Measurements from ENCODE around the gene YKT6. TPM values are rescaled to one million over a fixed set of nuclear protein-coding genes. Genes with fewer than 3 reads are reported as not detected.
A peak's percentile ranks its signal among the peaks of the same experiment; 100 is the strongest.

YKT6 gene
- total and polyA plus RNA-seq, 2 of the 8 experiments (the other 6 are each of a cell fraction or from before 2014, with no cell fraction given): 75.3 to 103 TPM

DNA sequence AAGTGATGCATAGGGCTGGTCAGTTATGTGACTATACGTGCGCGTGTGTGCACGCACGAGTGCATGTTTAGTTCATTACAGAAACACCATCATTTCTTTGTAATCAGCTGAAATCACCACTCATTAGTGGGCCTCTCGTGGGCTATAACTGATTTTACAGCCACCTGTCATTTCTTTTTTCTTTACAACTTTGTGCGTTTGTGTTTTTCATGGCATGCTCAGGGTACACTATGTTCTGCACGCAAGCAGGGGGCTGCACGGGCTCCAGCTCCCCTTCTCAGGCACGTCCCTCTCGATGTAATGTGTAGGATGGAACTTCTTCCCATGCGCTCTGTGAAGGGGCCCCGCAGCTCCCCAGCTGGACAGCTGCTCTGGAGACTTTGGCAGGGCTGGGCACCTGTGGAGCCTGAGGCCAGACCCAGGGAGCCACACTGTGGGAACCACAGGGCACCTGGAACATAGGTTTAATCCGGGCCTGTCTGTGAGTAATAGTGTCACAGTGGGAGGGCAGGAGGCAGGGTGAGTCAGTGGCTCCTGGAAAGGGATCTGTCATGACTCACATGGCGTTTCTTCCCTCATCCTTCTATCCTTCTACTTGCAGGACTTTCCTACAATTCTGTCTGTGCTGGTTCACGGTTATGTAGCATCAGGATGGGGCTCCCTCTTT lies 16.4 kb upstream of the YKT6 start:
- H3K79me2 ChIP-seq (ENCODE audit: control insufficient read depth in 1 of 2, insufficient read depth in 2 of 2, low read length in 2 of 2): no peaks in the 10 kb centered on the region
- FAIRE-seq (no peak), DNase-seq (ENCODE audit: low read depth in 1 of 2, low spot score in 2 of 2) (peak in 1 of 2 experiments; percentile 15)
- no peak overlapping the region for H2BK5ac ChIP-seq (ENCODE audit: low read depth, low read length)
- H3K27me3 ChIP-seq (replicated peaks in 1 of 4; ENCODE audit: control insufficient read depth in 3 of 4, extremely low read depth in 1 of 4, insufficient read depth in 3 of 4, low read length in 3 of 4): no peaks in the 10 kb centered on the region; a peak in 3 of 7 replicates
- no peak overlapping the region for H3K56ac ChIP-seq (replicated peaks; ENCODE audit: insufficient read length, low read depth, low read length)
- ChIA-PET POLR2A (ENCODE audit: partially characterized antibody) (interaction anchor here (0.7 kb wide), 1 partner anchor 119 kb away, joined by 3 read pairs; the partner anchor contains the start of gene PGAM2), CTCF (ENCODE audit: partially characterized antibody) (interaction anchor here (1.2 to 1.3 kb wide), 2 partner anchors 9 to 17 kb away, joined by 3 to 4 read pairs; partner anchors contain the start of gene YKT6)
- H2AK5ac ChIP-seq (ENCODE audit: low read depth, low read length): no peak overlapping the region
- H2BK12ac ChIP-seq (ENCODE audit: low read depth, low read length): no peak overlapping the region
- no peak overlapping the region for H4K5ac ChIP-seq (ENCODE audit: insufficient read length, low read depth, low read length)
- peak overlapping the region; percentile 35 for H4K91ac ChIP-seq (replicated peaks; ENCODE audit: insufficient read length, low read length)
- H4K8ac ChIP-seq (ENCODE audit: extremely low read depth, insufficient read depth, low read length): no peak overlapping the region
- H3K27ac ChIP-seq (ENCODE audit: low read depth, low read length): no peak overlapping the region
- H3K9me3 ChIP-seq (ENCODE audit: insufficient read depth in 2 of 2, low read depth in 1 of 2, low read length in 1 of 2): peaks cover 10 to 12% of the 10 kb centered on the region in 2 experiments; a peak in 2 of 4 replicates
- H2BK120ac ChIP-seq (replicated peaks; ENCODE audit: low read depth, low read length): no peak overlapping the region
- H3K79me1 ChIP-seq (ENCODE audit: low read depth, low read length): no peaks in the 10 kb centered on the region
- 85% methylated on average over 16 of the region's 16 CpGs; no CpG with 5 or more reads in 1 of the 2 experiments for WGBS, 2 experiments (ENCODE audit: extremely low coverage in 1 of 2, insufficient coverage in 1 of 2, insufficient read length in 1 of 2, insufficient replicate concordance in 2 of 2, low coverage in 1 of 2, low lambda C conversion rate in 2 of 2, missing lambda C conversion rate in 1 of 2)
- H3K4me2 ChIP-seq (ENCODE audit: insufficient read depth in 1 of 2, low read depth in 2 of 2, low read length in 2 of 2): 0 out of 4 replicates have a peak overlapping the region, but pooled peaks of 1 of the 2 experiments have one; percentile 5
- H3K4me1 ChIP-seq (replicated peaks in 1 of 4; ENCODE audit: control insufficient read depth in 3 of 4, insufficient read depth in 4 of 4, low read length in 3 of 4): peaks cover 0 to 4% (median 2%) of the 10 kb centered on the region in 4 experiments; a peak in 5 of 7 replicates
- H3K4me3 ChIP-seq (ENCODE audit: extremely low read depth in 1 of 4, insufficient read depth in 2 of 4, low read depth in 3 of 4, low read length in 4 of 4): no peak overlapping the region
- no peak overlapping the region for H3K9ac ChIP-seq (replicated peaks in 1 of 4; ENCODE audit: extremely low read depth in 1 of 4, low read depth in 3 of 4, low read length in 3 of 4)
- no peak overlapping the region for H2BK20ac ChIP-seq (ENCODE audit: low read length)
- H3K14ac ChIP-seq (ENCODE audit: insufficient read length): no peak overlapping the region
- H2AFZ ChIP-seq (ENCODE audit: low read length): no peak overlapping the region
- H2BK15ac ChIP-seq (ENCODE audit: low read length): no peak overlapping the region
- no peaks in the 10 kb centered on the region for H3K23me2 ChIP-seq (ENCODE audit: low read depth, low read length)
- H3K18ac ChIP-seq (ENCODE audit: extremely low read depth, low read length): no peak overlapping the region
- no peaks in the 10 kb centered on the region for H3K36me3 ChIP-seq (ENCODE audit: control insufficient read depth in 2 of 4, insufficient read depth in 4 of 4, low read length in 3 of 4)
- no peaks in the 10 kb centered on the region for H4K20me1 ChIP-seq (replicated peaks in 1 of 2; ENCODE audit: control insufficient read depth in 1 of 2, insufficient read depth in 2 of 2, low read length in 2 of 2)
- H3K4ac ChIP-seq (replicated peaks; ENCODE audit: insufficient read length, low read depth, low read length): no peak overlapping the region
- no peak overlapping the region for H3K23ac ChIP-seq (ENCODE audit: insufficient read length)
- TF ChIP-seq HDAC6 (IDR thresholded peaks at IDR 0.05; ENCODE audit: low read depth, low read length): no peak
- no peak for TF ChIP-seq SP1 (IDR thresholded peaks at IDR 0.05; ENCODE audit: low read depth, low read length)
- TF ChIP-seq CREB1 (IDR thresholded peaks at IDR 0.05): no peak
- TF ChIP-seq TBP (IDR thresholded peaks at IDR 0.05; ENCODE audit: low read depth, low read length): no peak
- no peak for TF ChIP-seq BRCA1 (IDR thresholded peaks at IDR 0.05; ENCODE audit: low read depth, low read length)
- TF ChIP-seq TEAD4 (IDR thresholded peaks at IDR 0.05; ENCODE audit: low read depth, low read length): no peak
- no peak for TF ChIP-seq ZNF274 (IDR thresholded peaks at IDR 0.05; ENCODE audit: borderline replicate concordance, extremely low read depth, low read length)
- TF ChIP-seq POLR2A (IDR thresholded peaks at IDR 0.05; ENCODE audit: control extremely low read depth in 1 of 2, low read depth in 2 of 2, low read length in 2 of 2): no peak
- TF ChIP-seq HDAC2 (IDR thresholded peaks at IDR 0.05; ENCODE audit: borderline replicate concordance in 1 of 2, low read depth in 2 of 2, low read length in 2 of 2): no peak
- TF ChIP-seq TCF12 (IDR thresholded peaks at IDR 0.05; ENCODE audit: low read depth, low read length): no peak
- no peak for TF ChIP-seq PHF8 (conservative IDR thresholded peaks at IDR 0.05; ENCODE audit: low read depth, low read length)
- TF ChIP-seq POU5F1 (IDR thresholded peaks at IDR 0.05; ENCODE audit: low read depth, low read length): no peak
- no peak for TF ChIP-seq MAFK (IDR thresholded peaks at IDR 0.05; ENCODE audit: low read depth, low read length)

Measured in H1 (cell line).